ENCODE data around the gene OSBPL5.

The OSBPL5 gene

GRCh38 chr11:3046190-3046589 lies 118.9 kb downstream of the OSBPL5 start:
- no peak for DNase-seq

- no peak for DNase-seq
Measured at GRCh38 chr11:3044915-3045314, 120.2 kb downstream of the OSBPL5 start.

- no peak for DNase-seq
Measured at GRCh38 chr11:3044004-3044403, 121.1 kb downstream of the OSBPL5 start.

GRCh38 chr11:3043315-3043871 lies 121.7 kb downstream of the OSBPL5 start:
- no peak for DNase-seq

- no peak for DNase-seq
Measured at GRCh38 chr11:3042496-3043314, 122.4 kb downstream of the OSBPL5 start.

- DNase-seq, result no peak
Measured at GRCh38 chr11:3041699-3042441, 123.2 kb downstream of the OSBPL5 start.

- no peak for DNase-seq
Measured at GRCh38 chr11:3040881-3041280, 124.2 kb downstream of the OSBPL5 start.

GRCh38 chr11:3037945-3038271 lies 127.2 kb downstream of the OSBPL5 start:
- DNase-seq, result no peak

Measured in SIG-M5 (cell line).